Tibial nerve (tissue), 4 donors: ENCODE data around the gene MED15. TPM values are rescaled to one million over a fixed set of nuclear protein-coding genes. Genes with fewer than 3 reads are reported as not detected.

Experiments used
- DNase-seq, 2 donors: peaks; one replicate each; pipeline ENCODE4 v3.0.0-alpha.2; 2019; ENCODE audit warnings: low spot score in 2 of 2
- H3K27ac ChIP-seq, 4 donors: fragments of 200-600 bp; sonication (generic) in 3 of 4; one replicate each; pipeline ENCODE4 v1.5.1; 2017 to 2019; ENCODE audit warnings: mild to moderate bottlenecking in 1 of 4
- H3K27me3 ChIP-seq, 2 donors: fragments of 200-600 bp; sonication (generic) in 1 of 2; one replicate each; pipeline versions ENCODE4 v1.5.1 to v1.6.0; 2017 to 2019
- H3K36me3 ChIP-seq, 3 donors: fragments of 200-600 bp; sonication (generic); one replicate each; pipeline ENCODE4 v1.5.1; 2018 to 2019
- H3K4me1 ChIP-seq, 4 donors: fragments of 200-600 bp; sonication (generic) in 3 of 4; one replicate each; pipeline ENCODE4 v1.5.1; 2017 to 2019
- H3K4me3 ChIP-seq, 4 donors: fragments of 200-600 bp; sonication (generic) in 3 of 4; one replicate each; pipeline ENCODE4 v1.5.1; 2017 to 2019; ENCODE audit warnings: mild to moderate bottlenecking in 1 of 4, moderate library complexity in 1 of 4
- H3K9me3 ChIP-seq, 4 donors: fragments of 200-600 bp; sonication (generic) in 3 of 4; one replicate each; pipeline ENCODE4 v1.5.1; 2017 to 2019
- CTCF ChIP-seq, 5 experiments: fragments of 200-600 bp in 3 of 5; fragments of 450-650 bp in 2 of 5; sonication (generic) in 3 of 5; IDR thresholded peaks; one replicate each; pipeline ENCODE4 v1.5.1; 2016 to 2019; ENCODE audit warnings: antibody characterized with exemption in 5 of 5, mild to moderate bottlenecking in 3 of 5, moderate library complexity in 2 of 5
- EP300 ChIP-seq, 2 donors: sonication (generic); formaldehyde crosslinking; IDR thresholded peaks; one replicate each; pipeline ENCODE4 v1.6.1; 2017; ENCODE audit warnings: antibody characterized with exemption in 2 of 2, mild to moderate bottlenecking in 1 of 2
- POLR2A ChIP-seq, 2 donors: fragments of 450-650 bp; IDR thresholded peaks; one replicate each; pipeline ENCODE4 v1.6.1; 2017; ENCODE audit warnings: antibody characterized with exemption in 2 of 2, mild to moderate bottlenecking in 2 of 2, moderate library complexity in 2 of 2
- WGBS, 2 donors: methylation state at CpG; one replicate each; pipeline ENCODE4 v1.1.5; 2018; 5-methylcytosine and 5-hydroxymethylcytosine counted together
- total RNA-seq, 4 donors: library from RNA; depleted of rRNA; stranded (reverse); fragments of >200 nt; gene quantifications; one replicate each; pipeline ENCODE4 v1.1.0, GENCODE V29; 2016

MED15 gene
- total RNA-seq, 4 donors from 2014 or later = 49.2 to 147 (median 102) TPM

GRCh38 chr22:20579273-20580120, 72.1 kb downstream of the MED15 start:
- DNase-seq = no peak
- 65 to 67% methylated on average over 14 of the region's 14 CpGs for WGBS, 2 donors
- no peak overlapping the region for H3K4me3 ChIP-seq
- no peak overlapping the region for H3K27ac ChIP-seq
- peaks cover 0 to 39% (median 11%) of the 10 kb centered on the region in 4 donors for H3K4me1 ChIP-seq
- H3K9me3 ChIP-seq = no peaks in the 10 kb centered on the region
- TF ChIP-seq CTCF (IDR thresholded peaks at IDR 0.05) (no peak), EP300 (IDR thresholded peaks at IDR 0.05) (no peak), POLR2A (IDR thresholded peaks at IDR 0.05) (no peak)
- H3K27me3 ChIP-seq = no peaks in the 10 kb centered on the region
- H3K36me3 ChIP-seq = peaks cover 6 to 98% (median 27%) of the 10 kb centered on the region in 3 donors

GRCh38 chr22:20580179-20580578, 72.8 kb downstream of the MED15 start:
- no peak for DNase-seq
- no peak overlapping the region for H3K27ac ChIP-seq
- no peaks in the 10 kb centered on the region for H3K9me3 ChIP-seq
- H3K36me3 ChIP-seq = peaks cover 4 to 98% (median 26%) of the 10 kb centered on the region in 3 donors
- H3K27me3 ChIP-seq = no peaks in the 10 kb centered on the region
- H3K4me1 ChIP-seq = peaks cover 0 to 39% (median 11%) of the 10 kb centered on the region in 4 donors
- WGBS, 2 donors = 92 to 93% methylated on average over 7 of the region's 7 CpGs
- no peak overlapping the region for H3K4me3 ChIP-seq
- no peak for TF ChIP-seq POLR2A (IDR thresholded peaks at IDR 0.05)
- no peak for TF ChIP-seq EP300 (IDR thresholded peaks at IDR 0.05)

- Histone ChIP-seq H3K4me1 (peaks cover 0 to 38% (median 11%) of the 10 kb centered on the region in 4 donors), H3K27ac (no peak overlapping the region), H3K9me3 (no peaks in the 10 kb centered on the region), H3K4me3 (no peak overlapping the region), H3K27me3 (no peaks in the 10 kb centered on the region), H3K36me3 (peaks cover 5 to 98% (median 32%) of the 10 kb centered on the region in 3 donors)
- TF ChIP-seq POLR2A (IDR thresholded peaks at IDR 0.05) = no peak
- TF ChIP-seq EP300 (IDR thresholded peaks at IDR 0.05) = no peak
- TF ChIP-seq CTCF (IDR thresholded peaks at IDR 0.05) = no peak
- WGBS, 2 donors = 85 to 87% methylated on average over 15 to 18 of the region's 19 CpGs
- DNase-seq = no peak
Measured at GRCh38 chr22:20580611-20581502, 73.4 kb downstream of the MED15 start.

- Histone ChIP-seq H3K27ac (no peak overlapping the region), H3K36me3 (peaks cover 5 to 98% (median 35%) of the 10 kb centered on the region in 3 donors), H3K27me3 (no peaks in the 10 kb centered on the region), H3K4me3 (no peak overlapping the region), H3K9me3 (no peaks in the 10 kb centered on the region), H3K4me1 (peaks cover 0 to 30% (median 11%) of the 10 kb centered on the region in 4 donors)
- WGBS, 2 donors = 79 to 85% methylated on average over 4 to 7 of the region's 7 CpGs
- no peak for DNase-seq
- TF ChIP-seq POLR2A (IDR thresholded peaks at IDR 0.05) (no peak), CTCF (IDR thresholded peaks at IDR 0.05) (no peak), EP300 (IDR thresholded peaks at IDR 0.05) (no peak)
Measured at GRCh38 chr22:20581503-20582170, 74.2 kb downstream of the MED15 start.

GRCh38 chr22:20582171-20582511, 74.7 kb downstream of the MED15 start:
- 93 to 100% methylated on average over 1 to 3 of the region's 5 CpGs for WGBS, 2 donors
- H3K9me3 ChIP-seq = no peaks in the 10 kb centered on the region
- peaks cover 5 to 98% (median 39%) of the 10 kb centered on the region in 3 donors for H3K36me3 ChIP-seq
- H3K4me3 ChIP-seq = no peak overlapping the region
- no peak overlapping the region for H3K27ac ChIP-seq
- DNase-seq = no peak
- TF ChIP-seq POLR2A (IDR thresholded peaks at IDR 0.05) (no peak), EP300 (IDR thresholded peaks at IDR 0.05) (no peak)
- no peaks in the 10 kb centered on the region for H3K27me3 ChIP-seq
- peaks cover 0 to 25% (median 6%) of the 10 kb centered on the region in 4 donors for H3K4me1 ChIP-seq
